Measurements from ENCODE around the gene SLC29A2.

DNA sequence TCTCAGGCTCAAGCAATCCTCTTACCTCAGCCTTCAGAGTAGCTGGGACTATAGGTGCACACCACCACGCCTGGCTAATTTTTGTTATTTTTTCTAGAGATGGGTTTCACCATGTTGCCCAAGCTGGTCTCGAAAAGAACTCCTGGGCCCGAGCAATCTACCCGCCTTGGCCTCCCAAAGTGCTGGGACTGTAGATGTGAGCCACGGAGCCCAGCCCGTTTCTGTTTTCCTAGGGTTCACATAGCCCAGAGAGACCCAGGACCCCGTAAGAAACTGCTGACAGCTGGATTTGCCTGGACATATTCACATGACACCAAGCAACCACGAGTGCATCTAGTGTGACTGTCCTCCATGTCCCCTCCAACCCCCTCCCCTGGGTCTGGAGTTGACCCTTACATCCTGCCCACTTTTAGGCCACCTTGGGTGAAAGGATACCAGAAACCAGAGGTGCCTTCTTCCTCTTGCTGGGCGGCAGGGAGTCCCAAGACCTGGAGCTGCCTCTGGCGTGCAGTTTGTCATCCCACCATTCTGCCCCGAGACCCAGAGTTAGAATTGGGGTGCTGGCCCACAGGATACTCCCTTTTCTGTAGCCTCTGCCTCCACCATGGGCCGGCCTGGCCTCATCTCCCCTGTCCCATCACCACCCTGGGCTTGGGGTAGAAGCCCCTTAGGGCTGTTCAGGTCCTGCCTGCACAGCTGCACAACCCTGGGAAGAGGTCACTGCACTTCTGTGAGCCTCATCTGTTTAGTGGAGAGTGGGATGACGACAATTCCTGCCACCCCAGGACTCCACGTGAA is 31.7 kb downstream of the SLC29A2 start:
- TF ChIP-seq, protein P1, sequence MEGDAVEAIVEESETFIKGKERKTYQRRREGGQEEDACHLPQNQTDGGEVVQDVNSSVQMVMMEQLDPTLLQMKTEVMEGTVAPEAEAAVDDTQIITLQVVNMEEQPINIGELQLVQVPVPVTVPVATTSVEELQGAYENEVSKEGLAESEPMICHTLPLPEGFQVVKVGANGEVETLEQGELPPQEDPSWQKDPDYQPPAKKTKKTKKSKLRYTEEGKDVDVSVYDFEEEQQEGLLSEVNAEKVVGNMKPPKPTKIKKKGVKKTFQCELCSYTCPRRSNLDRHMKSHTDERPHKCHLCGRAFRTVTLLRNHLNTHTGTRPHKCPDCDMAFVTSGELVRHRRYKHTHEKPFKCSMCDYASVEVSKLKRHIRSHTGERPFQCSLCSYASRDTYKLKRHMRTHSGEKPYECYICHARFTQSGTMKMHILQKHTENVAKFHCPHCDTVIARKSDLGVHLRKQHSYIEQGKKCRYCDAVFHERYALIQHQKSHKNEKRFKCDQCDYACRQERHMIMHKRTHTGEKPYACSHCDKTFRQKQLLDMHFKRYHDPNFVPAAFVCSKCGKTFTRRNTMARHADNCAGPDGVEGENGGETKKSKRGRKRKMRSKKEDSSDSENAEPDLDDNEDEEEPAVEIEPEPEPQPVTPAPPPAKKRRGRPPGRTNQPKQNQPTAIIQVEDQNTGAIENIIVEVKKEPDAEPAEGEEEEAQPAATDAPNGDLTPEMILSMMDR (IDR thresholded peaks at IDR 0.05), result no peak
- TF ChIP-seq POLR2A (IDR thresholded peaks at IDR 0.05) (no peak), EP300 (IDR thresholded peaks at IDR 0.05) (no peak)

Data from tibial nerve (tissue), 4 donors.